Germinal center (tissue), 1 donor: ENCODE results near the gene ATF7.

Source experiments
- DNase-seq: peaks from one replicate; pipeline ENCODE4 v3.0.0; 2012; ENCODE audit warnings: mixed read lengths, low spot score

ATF7 gene

DNA sequence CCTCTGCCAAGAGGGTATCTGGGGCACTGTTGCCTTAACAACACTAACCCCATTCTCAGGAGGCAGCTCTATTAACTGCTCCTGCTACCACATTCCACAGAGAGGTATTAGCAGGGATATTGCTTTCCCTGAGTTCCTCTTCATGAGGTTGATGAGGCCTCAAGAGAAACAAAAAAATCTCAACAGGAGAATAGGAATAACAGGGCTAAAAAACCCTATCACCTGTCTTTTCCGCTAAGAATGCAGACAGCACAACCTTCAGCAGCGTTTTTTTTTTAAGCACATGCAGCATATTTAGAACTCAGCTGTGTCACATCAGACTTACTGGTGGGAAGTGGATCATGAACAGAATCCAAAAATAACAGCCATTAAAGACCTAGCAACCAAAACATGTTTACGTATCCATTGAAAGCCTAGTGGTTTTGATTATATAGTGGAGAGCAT, 29.2 kb downstream of the ATF7 start:
- no peak for DNase-seq

DNA sequence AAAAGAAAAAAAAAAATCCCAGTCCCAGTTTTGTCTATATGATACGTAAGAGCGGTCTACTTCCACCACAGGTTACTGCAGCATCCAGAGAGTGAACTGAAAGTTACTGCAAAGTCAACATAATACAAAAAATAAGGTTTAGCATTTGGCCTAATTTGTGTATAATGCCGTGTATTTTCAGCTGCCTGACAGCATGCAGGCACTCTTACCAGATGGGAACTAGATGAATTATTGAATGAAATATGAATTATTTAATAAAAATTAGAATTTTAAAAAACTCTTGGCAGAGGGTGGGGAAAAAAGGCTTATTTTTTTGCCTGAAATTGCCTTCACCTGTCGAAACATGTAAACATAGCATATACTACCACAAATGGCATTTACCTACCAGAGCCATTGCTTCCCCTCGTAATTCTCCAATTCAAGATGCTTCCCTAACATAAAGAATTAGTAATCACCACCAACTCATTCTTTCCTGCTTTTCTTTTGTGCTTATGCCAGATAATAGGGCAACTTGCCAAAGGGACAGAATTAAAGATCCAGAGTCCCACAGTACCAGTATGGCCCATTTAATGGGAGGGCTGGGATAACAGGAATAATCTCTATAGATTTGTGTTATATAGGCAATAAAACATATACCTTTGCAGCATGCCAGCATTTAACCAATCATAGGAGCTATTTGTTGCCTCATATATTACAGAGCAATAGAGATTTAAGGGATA, 31.1 kb downstream of the ATF7 start:
- no peak for DNase-seq

DNA sequence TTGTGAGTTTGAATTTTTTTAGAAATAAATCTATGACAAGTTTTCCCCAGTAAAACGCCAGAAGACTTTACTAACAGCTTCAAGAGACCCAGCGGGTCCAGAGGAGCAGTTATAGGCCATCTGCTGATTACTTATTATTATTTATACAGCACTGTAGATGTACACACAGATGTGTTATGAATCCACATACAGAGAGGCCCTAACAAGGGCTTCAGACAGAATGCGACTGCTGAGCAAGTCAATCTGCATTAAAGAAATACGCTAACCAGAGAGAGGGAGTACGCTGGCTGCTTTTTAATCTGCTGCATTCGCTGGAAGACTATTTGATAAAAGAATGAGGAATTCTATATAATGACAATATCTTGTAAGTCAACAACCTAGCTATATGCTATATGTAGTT, 32.5 kb downstream of the ATF7 start:
- no peak for DNase-seq

DNA sequence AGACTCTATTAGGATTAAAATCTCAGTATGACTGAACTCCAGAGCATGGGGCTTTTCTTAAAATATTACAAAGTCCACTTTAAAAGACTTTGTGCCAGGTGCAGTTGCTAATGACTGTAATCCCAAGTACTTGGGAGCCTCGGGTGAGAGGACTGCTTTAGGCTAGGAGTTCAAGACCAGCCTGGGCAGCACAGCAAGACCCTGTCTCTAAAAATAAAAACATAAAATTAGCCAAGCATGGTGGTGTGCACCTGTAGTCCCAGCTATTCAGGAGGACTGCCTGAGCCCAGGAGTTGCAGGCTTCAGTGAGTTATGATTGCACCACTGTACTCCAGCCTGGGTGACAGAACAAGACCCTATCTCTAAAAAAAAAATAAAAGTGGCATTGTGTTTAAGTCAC, 33.2 kb downstream of the ATF7 start:
- DNase-seq = no peak

DNA sequence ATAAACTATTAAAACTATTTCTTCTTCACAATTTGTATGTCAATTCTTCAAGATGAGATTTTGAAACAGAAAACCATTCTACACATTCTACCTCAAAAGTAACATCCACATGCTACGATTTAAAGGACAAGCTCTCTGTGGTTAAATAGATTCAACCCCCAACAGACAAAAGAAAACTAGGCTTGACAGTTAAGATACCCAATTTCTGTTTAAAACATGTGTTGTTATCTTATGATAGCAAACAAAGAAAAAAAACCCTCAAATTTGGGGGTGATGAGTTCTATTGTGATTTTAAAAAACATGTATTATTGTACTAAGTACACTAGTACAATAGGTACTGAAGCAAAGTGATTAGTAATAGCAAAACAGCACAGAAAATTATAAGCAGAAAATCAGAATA, 33.8 kb downstream of the ATF7 start:
- no peak for DNase-seq

DNA sequence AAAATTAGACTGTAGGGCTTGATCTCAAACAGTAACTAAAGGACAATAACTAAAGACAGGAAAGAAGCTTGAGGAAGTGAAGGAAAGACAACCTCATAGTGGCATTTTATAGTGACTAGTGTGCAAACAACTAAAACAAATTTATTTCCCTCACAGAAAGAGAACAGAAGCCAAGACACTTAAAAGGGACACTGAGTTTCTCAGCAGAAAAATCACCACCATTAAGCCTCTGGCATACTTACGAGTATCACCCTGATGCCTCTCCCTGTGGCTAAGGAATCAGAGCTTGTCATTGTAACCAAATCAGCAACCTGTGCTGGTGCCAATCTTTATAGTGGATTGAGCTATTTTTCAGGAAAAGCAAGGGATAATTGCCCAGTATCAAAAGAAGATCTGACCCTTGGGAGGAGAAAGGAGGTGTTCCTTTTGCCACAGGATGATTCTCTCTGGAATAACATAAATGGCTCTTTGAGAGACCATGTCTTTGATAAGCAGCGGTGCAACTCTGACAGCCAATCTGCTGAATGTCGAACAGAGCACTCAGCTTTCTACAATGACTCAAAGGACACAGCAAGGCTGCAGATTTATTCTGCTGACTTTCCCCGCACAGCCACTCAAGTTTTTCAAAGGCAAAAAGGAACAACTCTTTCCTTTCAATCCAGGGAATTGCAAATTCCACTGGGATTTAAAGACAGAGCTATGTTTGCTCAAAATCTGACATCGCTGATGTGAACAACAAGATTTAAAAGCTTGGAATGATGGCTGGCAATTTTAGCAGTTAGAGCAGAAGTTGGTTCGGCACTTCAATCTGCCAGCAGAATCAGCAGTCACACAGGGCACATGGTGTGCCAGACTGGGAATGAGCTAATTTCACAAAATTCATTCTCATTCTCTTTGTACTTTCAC, 34.6 kb downstream of the ATF7 start:
- no peak for DNase-seq

DNA sequence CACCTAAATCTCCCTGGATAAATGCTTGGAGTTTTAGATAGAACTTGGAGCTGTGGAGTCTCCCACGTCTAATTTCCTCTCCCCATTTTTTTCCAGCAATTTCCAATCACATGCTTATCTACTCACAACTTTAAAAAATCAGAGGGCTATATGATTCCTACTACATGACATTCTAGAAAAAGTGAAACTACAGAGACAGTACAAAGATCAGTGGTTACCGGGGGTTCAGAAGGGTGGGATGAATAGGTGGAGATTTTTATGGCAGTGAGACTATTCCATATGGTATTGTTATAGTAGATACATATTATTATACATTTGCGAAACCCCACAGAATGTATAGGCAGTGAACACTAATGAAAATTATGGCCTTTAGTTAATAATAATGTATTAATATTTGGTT, 35.5 kb downstream of the ATF7 start:
- no peak for DNase-seq

DNA sequence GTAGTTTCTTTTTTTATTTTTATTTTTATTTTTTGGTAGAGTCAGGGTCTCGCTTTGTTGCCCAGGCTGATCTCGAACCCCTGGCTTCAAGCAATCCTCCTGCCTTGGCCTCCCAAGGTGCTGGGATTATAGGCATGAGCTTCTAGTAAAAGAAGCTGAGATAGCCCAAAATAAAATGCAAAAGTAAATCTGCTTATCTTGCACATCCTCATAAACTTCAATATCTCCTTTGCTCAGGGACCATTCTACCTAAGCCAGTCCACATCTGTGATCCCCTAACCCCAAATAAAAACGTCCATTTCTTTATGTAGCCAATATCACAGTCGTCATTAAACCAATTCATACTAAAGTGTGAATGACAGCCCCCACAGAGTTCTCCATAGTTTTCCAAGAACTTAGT, 36.3 kb downstream of the ATF7 start:
- no peak for DNase-seq

DNA sequence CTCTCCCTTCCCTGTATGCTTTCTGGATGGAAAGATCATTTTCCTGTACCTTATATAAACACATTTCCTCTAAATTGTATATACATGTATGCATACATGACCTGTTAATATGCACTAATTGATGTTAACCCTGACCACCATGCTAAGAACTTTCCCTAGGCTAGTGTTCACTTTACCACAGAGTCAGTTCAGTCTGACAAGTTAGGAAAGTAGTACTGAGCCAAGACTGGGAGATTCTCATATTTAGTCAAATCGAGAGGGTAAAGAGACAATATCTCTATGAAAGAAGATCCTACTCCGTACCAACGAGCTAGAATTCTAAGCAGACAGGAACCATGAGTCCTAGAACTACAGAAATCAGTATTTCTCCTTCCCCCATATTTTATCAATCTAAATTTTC, 36.8 kb downstream of the ATF7 start:
- DNase-seq = no peak

DNA sequence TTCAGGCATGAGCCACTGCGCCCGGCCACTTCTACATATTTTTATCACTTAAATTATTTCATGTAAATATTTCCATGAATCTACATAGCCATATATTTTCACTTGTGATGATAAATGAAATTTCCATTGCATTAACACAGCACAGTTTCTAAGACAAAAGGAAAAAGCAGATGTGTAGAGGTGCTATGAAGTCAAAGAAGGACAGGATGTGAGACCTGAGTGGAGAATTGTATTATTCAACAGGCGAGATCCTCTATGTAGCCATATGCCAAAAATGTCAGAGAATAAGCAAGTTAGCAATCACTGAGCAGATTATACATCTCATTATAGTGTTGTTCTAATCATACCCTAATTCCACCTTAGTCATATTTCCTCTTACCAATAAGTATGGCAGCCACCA, 38.1 kb downstream of the ATF7 start:
- DNase-seq = no peak

DNA sequence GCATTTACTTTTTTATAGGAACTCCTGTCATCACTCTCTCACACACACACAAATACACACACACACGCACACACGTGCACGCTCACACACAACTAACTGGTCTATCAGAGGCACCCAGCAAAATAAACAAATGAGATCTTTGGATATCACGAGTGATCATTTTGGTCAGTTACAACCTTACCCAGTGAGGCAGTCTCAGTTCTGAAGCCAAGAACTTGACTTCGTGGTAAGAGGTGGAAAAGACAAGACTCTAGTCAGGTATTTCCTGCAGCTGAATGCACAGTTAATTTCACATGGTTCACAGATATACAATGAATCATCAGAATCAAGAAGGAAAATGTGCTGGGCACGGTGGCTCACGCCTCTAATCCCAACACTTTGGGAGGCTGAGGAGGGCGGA, 39.4 kb downstream of the ATF7 start:
- DNase-seq = no peak

DNA sequence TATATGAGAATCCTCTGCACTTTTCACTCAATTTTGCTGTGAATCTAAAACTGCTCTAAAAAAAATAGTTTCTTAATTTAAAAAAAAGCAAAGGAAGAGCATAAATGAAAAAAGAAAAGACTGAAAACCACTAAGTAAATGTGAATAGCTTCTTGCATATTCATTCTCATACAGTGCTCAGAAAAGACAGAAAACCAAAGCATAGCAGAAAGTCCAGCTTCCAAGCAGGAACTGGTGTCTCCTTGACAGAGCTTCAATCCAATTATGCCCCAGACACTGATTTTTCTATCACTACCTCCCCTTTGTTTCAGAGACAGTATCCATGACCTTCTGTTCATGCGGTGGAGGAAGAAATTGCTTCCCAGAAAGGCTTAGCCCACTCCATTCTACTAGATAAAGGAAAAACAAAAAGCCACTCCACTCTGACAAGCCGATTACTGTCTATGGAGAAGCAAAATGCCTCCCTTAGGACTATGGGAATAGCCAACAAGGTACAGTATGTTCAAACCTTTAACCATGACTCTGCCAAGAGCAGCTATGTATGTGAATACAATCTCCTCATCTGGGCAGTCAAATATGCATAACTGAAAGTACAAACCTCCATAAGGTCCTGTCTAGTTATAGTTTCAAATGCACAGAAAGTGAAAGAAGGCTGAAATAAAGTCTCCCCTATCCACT, 40.6 kb downstream of the ATF7 start:
- DNase-seq = no peak

DNA sequence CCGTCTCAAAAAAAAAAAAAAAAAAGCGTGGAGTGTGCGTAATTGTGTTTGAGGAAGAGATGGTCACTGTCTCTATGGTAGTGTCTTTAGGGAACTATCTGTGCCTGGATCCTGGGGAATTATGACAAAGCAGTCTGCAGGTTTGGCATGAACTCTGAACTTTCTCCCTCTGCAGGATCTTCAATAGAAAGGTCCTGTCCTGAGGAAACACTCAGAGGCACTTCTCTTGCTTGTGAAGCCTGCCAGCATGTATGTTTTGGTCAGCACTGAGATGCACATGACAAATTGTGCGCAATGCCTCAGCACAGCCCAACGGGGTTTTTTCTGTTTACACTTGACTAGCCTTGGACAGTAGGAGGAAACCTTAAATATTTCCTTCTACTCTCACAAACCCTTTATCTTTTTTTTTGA, 46.6 kb downstream of the ATF7 start:
- DNase-seq = no peak

DNA sequence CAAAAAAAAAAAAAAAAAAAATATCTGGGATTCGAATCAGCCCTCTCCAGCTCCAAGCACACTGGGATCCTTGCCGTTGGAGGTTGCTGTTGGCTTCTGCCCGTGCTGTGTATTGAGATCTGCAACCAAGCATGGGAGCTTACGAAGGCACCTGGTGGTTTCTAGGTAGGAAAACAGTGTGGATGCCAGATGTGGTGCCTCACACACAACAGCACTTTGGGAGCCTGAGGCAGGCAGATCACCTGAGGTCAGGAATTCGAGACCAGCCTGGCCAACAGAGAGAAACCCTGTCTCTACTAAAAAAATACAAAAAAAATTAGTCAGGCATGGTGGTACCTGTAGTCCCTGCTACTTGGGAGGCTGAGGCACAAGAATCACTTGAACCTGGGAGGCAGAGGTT, 47.4 kb downstream of the ATF7 start:
- DNase-seq = no peak

DNA sequence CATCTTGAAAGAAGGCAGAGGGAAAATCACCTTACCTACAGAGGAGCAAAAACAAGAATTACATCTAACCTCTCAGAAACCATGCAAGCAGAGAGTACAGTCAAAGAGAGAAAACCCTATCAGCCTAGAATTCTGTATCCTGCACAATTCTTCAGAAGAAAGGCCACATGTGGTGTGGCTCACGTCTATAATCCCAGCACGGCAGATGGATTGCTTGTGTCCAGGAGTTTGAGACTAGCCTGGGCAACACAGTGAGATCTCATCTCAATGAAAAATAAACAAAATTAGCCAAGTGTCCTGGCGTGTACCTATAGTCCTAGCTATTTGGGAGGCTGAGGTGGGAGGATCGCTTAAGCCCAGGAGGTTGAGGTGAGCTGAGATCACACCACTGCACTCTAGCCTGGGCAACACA, 48.2 kb downstream of the ATF7 start:
- DNase-seq = no peak

DNA sequence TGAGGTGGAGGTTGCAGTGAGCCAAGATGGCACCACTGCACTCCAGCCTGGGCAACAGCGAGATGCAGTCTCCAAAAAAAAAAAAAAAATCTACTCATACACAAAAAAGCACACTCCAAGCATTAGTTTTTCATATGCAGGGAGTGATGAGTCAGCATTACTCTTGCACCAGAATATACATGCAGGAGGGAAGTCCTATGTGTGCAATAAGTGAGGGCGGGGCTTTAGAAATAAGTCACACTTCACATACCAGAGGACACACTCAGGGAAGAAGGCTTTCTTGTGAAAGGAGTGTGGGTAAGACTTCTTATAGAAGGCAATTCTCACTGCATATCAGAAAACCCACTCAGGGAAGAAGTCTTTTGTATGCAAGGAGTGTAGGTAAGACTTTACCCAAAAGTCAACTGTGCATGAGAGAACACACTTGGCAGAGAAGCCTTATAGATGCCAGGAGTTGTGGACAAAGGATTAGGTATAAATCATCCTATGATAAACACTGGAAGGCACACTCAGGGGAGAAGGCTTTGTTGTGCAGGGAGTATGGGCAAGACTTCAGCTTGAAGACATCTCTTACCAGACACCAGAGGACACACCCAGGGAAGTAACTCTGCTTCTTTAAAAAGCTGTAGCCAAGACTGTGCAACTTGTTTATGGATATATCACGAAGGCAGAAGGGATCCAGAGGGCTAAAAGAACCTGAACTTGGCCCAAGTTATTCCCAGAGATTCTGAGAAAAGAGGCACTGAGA, 50.5 kb downstream of the ATF7 start:
- DNase-seq = no peak

DNA sequence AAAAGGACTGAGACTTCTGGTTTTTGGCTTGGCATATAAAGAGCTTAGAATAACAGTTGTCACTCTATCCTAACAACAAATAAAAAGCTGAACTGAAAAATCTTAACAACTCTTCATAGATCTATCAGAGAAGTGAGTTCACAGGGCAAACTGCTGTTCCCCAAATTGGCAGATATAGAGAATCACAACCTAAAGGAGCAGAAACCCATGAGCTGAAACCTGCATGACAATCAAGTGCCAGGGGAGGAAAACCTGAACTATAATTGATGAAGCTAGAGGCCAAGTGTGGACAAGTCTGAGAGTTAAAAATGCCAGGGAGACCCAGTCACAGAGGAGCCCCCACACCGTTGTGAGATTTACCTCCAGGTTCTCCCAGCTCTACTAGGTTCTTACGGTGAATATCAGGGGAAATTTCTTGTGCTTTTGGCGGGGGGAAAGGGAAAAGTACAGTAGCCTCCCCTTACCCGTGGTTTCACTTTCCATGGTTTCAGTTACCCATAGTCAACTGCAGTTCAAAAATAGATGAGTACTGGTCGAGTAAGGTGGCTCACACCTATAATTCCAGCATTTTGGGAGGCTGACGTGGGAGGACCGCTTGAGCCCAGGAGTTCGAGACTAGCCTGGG, 53.9 kb downstream of the ATF7 start:
- DNase-seq = no peak

DNA sequence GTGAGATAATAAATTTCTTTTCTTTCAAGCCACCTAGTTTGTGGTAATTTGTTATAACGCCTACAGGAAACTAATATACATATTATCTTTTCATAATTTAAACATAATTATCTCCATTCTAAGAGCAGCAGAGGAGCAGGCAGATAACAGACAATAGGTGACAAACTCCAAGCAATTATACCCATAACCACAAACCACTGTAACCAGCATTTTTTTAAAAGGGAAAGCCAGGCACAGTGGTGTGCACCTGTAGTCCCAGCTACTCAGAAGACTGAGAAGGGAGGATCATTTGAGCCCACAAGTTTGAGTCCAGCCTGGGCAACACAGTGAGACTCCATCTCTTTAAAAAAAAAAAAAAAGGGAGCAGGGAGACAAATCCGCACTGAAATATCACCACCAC, 54.9 kb downstream of the ATF7 start:
- DNase-seq = no peak

DNA sequence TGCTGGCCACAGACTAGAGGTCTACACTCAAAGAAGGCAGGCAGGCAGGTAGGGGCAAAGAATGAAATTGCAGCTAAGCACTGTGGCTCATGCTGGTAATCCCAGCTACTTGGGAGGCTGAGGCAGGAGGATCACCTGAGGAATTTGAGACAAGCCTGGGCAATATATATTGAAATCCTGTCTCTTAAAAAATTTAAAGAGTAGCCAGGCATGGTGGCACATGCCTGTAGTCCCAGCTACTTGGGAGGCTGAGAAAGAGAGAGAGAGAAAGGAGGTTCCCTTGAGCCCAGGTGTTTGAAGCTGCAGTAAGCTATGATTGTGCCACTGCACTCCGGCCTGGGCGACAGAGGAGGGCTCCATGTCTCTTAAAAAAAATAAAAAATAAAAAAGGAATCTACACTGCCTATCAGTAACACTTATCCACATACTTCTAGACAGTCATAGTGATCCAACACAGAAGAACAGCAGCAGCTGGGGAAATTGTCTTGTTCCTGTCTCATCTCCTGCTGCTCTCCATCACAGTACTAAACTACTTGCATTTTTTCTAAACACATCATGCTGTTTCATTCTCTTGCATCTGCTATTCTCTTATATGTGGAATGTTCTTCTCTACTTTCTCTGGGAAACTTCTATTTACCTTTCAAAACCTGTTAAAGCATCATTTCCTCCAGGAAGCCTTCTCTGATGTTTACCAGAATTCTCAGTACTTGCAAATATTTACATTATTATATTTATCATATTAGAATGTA, 57.2 kb downstream of the ATF7 start:
- no peak for DNase-seq

DNA sequence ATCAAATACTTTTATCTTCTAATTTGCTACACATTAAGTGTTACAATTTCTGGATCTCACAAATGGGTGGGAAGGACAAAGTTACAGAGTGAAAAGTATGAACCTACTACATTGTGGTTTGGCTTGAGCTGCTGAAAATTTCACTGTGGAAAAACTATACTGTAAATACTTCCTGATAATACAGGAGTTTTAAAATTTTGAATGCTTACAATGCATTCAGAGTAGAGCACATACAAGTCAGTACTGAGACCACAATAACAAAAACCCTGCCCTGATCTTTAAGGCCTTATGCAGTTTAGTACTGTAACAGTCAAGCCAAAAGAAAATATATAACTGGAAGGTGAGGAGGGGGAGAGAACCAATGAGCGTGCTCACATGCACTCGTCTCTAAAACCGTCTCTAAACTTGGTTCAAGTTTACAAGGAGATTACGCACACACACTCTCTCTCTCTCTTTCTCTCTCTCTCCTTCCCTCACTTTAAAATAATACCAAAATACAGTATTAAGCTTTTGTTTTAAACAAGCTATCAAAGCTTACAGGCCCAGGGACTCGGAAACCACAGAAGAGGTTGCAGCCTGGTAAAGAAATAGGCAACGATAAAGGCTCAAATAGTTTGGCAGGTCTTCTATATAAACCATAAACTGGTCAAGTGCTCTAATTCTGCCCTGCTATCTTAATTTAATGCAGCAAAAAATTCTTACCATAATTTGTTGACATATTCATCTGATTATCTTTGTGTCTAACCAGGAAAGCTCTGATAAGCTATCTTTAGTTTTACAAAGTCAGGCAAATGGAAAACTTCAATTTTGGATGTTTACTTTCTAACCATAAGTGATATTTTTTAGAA, 58.0 kb downstream of the ATF7 start:
- DNase-seq = no peak
